ENCODE results near the gene SLC66A2.

GRCh38 chr18:79941473-79942119 lies 9.9 kb downstream of the SLC66A2 start:
- TF ChIP-seq CTCF (IDR thresholded peaks at IDR 0.05) (no peak), POLR2A (IDR thresholded peaks at IDR 0.05) (no peak)

Data from sigmoid colon (tissue), 3 donors.